BE2C (cell line): ENCODE data around the gene NGLY1.

Source experiments
- DNase-seq: peaks from one replicate; pipeline ENCODE4 v3.0.0-alpha.2; 2020
- H3K27me3 ChIP-seq: fragments of 250-450 bp; sonication (Bioruptor Pico); 2 replicates; pipeline ENCODE4 v1.5.1; 2020; ENCODE audit warnings: mild to moderate bottlenecking
- H3K36me3 ChIP-seq: fragments of 250-450 bp; sonication (Bioruptor Pico); 2 replicates; pipeline ENCODE4 v1.5.1; 2020; ENCODE audit warnings: mild to moderate bottlenecking
- H3K4me1 ChIP-seq: fragments of 250-450 bp; sonication (Bioruptor Pico); 2 replicates; pipeline ENCODE4 v1.5.1; 2020
- H3K4me3 ChIP-seq: 2 replicates; pipeline ENCODE4 v1.5.1; 2011; ENCODE audit warnings: low read depth, low read length
- H3K9me3 ChIP-seq: fragments of 250-450 bp; sonication (Bioruptor Pico); 2 replicates; pipeline ENCODE4 v1.5.1; 2020
- TF ChIP-seq, protein P1 (sequence below): IDR thresholded peaks from 2 replicates; pipeline ENCODE4 v1.5.1; 2012; ENCODE audit warnings: mild to moderate bottlenecking, low read depth, low read length

Gene NGLY1

DNA sequence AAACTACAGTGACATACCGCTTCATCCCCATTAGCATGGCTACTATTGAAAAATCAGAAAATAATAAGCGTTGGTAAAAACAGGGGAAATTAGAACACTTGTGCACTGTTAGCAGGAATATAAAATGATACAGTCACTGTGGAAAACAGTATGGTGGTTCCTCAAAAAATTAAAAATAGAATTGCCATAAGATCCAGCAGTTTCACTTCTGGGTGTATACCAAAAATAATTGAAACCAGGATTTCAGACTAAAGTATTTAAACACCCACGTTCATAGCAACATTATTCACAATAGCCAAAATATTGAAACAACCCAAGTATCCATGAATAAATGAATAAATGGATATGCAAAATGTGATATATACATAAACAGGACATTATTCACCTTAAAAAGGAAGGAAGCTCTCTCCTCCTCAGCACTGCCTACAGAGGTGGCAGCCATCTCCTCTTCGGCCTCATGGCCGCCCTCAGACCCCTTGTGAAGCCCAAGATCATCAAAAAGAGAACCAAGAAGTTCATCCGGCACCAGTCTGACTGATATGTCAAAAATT is 34.1 kb downstream of the NGLY1 start:
- DNase-seq, result no peak
- TF ChIP-seq, protein P1, sequence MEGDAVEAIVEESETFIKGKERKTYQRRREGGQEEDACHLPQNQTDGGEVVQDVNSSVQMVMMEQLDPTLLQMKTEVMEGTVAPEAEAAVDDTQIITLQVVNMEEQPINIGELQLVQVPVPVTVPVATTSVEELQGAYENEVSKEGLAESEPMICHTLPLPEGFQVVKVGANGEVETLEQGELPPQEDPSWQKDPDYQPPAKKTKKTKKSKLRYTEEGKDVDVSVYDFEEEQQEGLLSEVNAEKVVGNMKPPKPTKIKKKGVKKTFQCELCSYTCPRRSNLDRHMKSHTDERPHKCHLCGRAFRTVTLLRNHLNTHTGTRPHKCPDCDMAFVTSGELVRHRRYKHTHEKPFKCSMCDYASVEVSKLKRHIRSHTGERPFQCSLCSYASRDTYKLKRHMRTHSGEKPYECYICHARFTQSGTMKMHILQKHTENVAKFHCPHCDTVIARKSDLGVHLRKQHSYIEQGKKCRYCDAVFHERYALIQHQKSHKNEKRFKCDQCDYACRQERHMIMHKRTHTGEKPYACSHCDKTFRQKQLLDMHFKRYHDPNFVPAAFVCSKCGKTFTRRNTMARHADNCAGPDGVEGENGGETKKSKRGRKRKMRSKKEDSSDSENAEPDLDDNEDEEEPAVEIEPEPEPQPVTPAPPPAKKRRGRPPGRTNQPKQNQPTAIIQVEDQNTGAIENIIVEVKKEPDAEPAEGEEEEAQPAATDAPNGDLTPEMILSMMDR, result no peak
- Histone ChIP-seq H3K27me3 (no peaks in the 10 kb centered on the region), H3K4me1 (no peaks in the 10 kb centered on the region), H3K9me3 (no peaks in the 10 kb centered on the region), H3K36me3 (no peaks in the 10 kb centered on the region), H3K4me3 (no peak overlapping the region)

DNA sequence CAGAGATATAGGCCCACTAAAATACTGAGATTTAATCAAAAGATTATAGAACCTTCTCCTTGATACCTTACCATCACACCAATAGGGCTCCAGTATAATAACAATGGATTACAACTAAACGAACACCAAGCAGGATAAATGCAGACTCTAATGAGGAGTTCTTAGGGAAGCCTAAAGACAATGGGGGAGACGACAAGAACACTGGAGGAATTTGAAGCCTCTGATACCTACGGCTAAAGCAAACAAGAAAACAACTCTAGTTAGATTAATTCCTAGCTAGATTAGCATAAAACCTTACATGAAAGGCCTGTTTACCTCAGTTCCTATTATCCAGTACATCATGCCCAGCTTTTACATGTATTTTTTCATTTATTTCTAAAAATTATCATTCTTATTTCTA is 35.1 kb downstream of the NGLY1 start:
- no peaks in the 10 kb centered on the region for H3K36me3 ChIP-seq
- TF ChIP-seq, protein P1, result no peak
- DNase-seq, result no peak
- H3K27me3 ChIP-seq, result no peaks in the 10 kb centered on the region
- H3K4me1 ChIP-seq, result no peaks in the 10 kb centered on the region
- H3K4me3 ChIP-seq, result no peak overlapping the region
- H3K9me3 ChIP-seq, result no peaks in the 10 kb centered on the region

DNA sequence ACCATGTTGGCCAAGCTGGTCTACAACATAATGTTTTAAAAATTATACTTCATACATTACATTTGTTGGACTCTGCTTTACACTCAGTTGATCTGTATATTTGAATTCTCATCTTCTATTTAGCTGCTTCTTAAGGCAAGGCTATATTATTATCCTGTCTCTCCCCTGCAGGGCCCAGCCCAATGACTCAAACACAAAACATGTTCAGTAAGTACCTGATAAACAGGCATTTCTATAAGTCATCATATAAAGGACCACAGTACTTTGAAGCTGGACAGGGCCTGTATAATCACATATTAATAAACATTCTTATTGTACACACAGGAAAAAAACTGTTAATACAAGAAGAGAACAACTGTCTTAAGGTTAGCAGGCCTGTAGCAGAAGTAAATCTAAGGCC is 36.2 kb downstream of the NGLY1 start:
- Histone ChIP-seq H3K9me3 (no peaks in the 10 kb centered on the region), H3K36me3 (no peaks in the 10 kb centered on the region), H3K4me1 (no peaks in the 10 kb centered on the region), H3K4me3 (no peak overlapping the region), H3K27me3 (no peaks in the 10 kb centered on the region)
- TF ChIP-seq, protein P1, result no peak
- no peak for DNase-seq

GRCh38 chr3:25744470-25744869 is 38.8 kb downstream of the NGLY1 start:
- TF ChIP-seq, protein P1, result no peak
- Histone ChIP-seq H3K27me3 (no peaks in the 10 kb centered on the region), H3K9me3 (no peaks in the 10 kb centered on the region), H3K4me1 (no peaks in the 10 kb centered on the region), H3K36me3 (no peaks in the 10 kb centered on the region), H3K4me3 (no peak overlapping the region)
- DNase-seq, result no peak

- H3K9me3 ChIP-seq, result no peaks in the 10 kb centered on the region
- TF ChIP-seq, protein P1, result no peak
- no peak overlapping the region for H3K4me3 ChIP-seq
- no peaks in the 10 kb centered on the region for H3K36me3 ChIP-seq
- H3K4me1 ChIP-seq, result no peaks in the 10 kb centered on the region
- no peak for DNase-seq
- H3K27me3 ChIP-seq, result no peaks in the 10 kb centered on the region
These were observed 55.1 kb downstream of the NGLY1 start for GRCh38 chr3:25728101-25728500.

DNA sequence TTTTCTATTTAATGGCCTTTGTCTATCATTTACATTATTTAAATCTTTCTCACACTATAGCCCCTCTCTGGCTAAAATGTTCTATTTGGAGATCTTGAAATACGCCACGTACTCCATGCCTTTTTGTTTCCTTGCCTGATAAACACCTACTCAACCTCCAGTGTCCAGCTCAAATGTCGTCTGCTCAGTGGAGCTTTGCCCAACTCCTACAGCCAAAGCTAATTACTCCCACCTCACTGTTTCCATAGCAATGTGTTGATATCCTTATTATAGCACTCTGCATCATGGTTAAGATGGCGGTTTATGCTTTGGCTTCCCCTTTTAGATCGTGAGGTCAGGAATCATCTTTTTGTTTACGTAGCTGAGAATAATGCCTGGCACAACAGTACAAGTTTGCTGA is 55.9 kb downstream of the NGLY1 start:
- no peaks in the 10 kb centered on the region for H3K9me3 ChIP-seq
- no peak for DNase-seq
- H3K4me3 ChIP-seq, result no peak overlapping the region
- H3K36me3 ChIP-seq, result no peaks in the 10 kb centered on the region
- TF ChIP-seq, protein P1, result no peak
- no peaks in the 10 kb centered on the region for H3K4me1 ChIP-seq
- no peaks in the 10 kb centered on the region for H3K27me3 ChIP-seq
